Breast epithelium (tissue), 3 donors: ENCODE data around the gene TM2D1.

Experiments
- POLR2A ChIP-seq: fragments of 450-650 bp; IDR thresholded peaks from one replicate; pipeline ENCODE4 v1.6.1; 2016; ENCODE audit warnings: antibody characterized with exemption, mild to moderate bottlenecking, moderate library complexity
- TF ChIP-seq, protein P1 (sequence below), 3 donors: fragments of 450-650 bp; IDR thresholded peaks; one replicate each; pipeline ENCODE4 v1.5.1; 2016 to 2017; ENCODE audit warnings: antibody characterized with exemption in 3 of 3, mild to moderate bottlenecking in 3 of 3, moderate library complexity in 3 of 3

DNA sequence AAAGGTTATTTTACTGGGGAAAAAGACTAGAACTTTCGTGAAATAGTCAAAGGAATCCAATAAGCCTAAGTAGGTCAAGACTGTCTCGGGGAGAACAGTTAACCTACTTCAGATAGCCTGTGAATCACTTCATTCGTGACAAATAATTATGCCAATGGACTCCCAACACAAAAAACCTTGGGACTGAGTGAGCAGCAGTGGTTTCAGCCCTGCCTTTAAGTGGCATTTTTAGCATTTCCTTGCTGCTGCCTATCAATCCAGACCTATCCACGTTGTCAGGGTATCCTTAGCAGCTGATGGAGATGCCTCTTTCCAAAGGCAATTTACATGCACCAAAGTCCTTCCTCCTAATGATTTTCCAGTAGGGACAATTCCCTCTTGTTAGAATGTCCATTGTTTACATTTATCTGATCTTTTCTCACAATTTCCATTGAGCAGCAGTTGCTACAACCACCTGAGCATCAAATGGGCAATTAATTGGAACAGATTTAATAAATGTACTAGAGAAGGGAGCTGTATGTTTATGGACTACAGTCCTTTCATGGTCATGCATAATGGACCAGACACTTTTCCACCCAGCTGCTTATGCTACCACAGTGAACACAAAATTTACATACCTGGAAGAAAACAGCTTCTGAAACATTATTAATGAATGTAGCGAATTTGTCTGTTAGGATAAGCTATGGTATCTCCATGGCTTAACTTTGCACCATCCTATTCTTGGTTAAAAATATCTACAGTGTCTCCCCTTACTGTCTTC lies 75.8 kb downstream of the TM2D1 start:
- TF ChIP-seq POLR2A = no peak
- TF ChIP-seq, protein P1, sequence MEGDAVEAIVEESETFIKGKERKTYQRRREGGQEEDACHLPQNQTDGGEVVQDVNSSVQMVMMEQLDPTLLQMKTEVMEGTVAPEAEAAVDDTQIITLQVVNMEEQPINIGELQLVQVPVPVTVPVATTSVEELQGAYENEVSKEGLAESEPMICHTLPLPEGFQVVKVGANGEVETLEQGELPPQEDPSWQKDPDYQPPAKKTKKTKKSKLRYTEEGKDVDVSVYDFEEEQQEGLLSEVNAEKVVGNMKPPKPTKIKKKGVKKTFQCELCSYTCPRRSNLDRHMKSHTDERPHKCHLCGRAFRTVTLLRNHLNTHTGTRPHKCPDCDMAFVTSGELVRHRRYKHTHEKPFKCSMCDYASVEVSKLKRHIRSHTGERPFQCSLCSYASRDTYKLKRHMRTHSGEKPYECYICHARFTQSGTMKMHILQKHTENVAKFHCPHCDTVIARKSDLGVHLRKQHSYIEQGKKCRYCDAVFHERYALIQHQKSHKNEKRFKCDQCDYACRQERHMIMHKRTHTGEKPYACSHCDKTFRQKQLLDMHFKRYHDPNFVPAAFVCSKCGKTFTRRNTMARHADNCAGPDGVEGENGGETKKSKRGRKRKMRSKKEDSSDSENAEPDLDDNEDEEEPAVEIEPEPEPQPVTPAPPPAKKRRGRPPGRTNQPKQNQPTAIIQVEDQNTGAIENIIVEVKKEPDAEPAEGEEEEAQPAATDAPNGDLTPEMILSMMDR (IDR thresholded peaks at IDR 0.05) = no peak
